Measurements from ENCODE around the gene NGFR.

NGFR gene

GRCh38 chr17:49460401-49460800 is 34.7 kb upstream of the NGFR start:
- H3K27me3 ChIP-seq (ENCODE audit: insufficient read depth, insufficient read length): no peaks in the 10 kb centered on the region
- TF ChIP-seq YY1 (IDR thresholded peaks at IDR 0.05; ENCODE audit: insufficient read depth, insufficient read length): no peak
- TF ChIP-seq SUZ12 (IDR thresholded peaks at IDR 0.05; ENCODE audit: extremely low read depth, insufficient read depth, insufficient read length): no peak
- no peak for TF ChIP-seq ZNF274 (IDR thresholded peaks at IDR 0.05; ENCODE audit: low read depth, low read length)
- peaks cover 29% of the 10 kb centered on the region for H3K4me1 ChIP-seq (ENCODE audit: insufficient read depth, insufficient read length)
- DNase-seq (ENCODE audit: low read depth, low spot score): no peak
- no peak overlapping the region for H3K9ac ChIP-seq (ENCODE audit: insufficient read length, low read depth)
- no peaks in the 10 kb centered on the region for H3K36me3 ChIP-seq (ENCODE audit: insufficient read depth, insufficient read length, low read length)
- no peak overlapping the region for H3K4me3 ChIP-seq (ENCODE audit: insufficient read length, low read depth)
- peaks cover 10% of the 10 kb centered on the region; the same call in 1 of the 2 replicates for H3K9me3 ChIP-seq (ENCODE audit: insufficient read depth, low read length)

DNA sequence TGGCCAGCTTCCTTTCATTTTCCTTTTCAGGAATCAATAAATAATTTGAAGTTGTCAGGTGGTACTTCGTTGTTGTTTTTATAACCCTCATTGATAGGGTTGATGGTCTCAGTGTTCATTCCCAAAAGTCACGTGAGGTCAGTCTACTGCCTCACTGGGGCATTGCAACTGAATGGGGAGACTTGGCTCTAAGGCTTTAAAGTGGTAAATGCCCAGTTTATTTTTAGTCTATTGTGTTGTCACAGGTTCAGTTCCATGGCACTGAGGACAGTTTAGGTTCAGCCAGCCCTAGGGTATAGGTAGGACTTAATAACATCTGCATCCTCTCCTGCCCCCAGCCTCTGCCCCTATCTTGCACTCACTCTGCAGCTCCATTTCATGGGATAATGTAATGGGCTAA is 33.5 kb upstream of the NGFR start:
- Histone ChIP-seq H3K9me3 (ENCODE audit: insufficient read depth, low read length) (peaks cover 10% of the 10 kb centered on the region; the same call in 1 of the 2 replicates), H3K27me3 (ENCODE audit: insufficient read depth, insufficient read length) (no peaks in the 10 kb centered on the region), H3K4me1 (ENCODE audit: insufficient read depth, insufficient read length) (peaks cover 22% of the 10 kb centered on the region), H3K36me3 (ENCODE audit: insufficient read depth, insufficient read length, low read length) (no peaks in the 10 kb centered on the region), H3K9ac (ENCODE audit: insufficient read length, low read depth) (no peak overlapping the region), H3K4me3 (ENCODE audit: insufficient read length, low read depth) (no peak overlapping the region)
- no peak for DNase-seq (ENCODE audit: low read depth, low spot score)
- no peak for TF ChIP-seq YY1 (IDR thresholded peaks at IDR 0.05; ENCODE audit: insufficient read depth, insufficient read length)
- no peak for TF ChIP-seq SUZ12 (IDR thresholded peaks at IDR 0.05; ENCODE audit: extremely low read depth, insufficient read depth, insufficient read length)
- no peak for TF ChIP-seq ZNF274 (IDR thresholded peaks at IDR 0.05; ENCODE audit: low read depth, low read length)

DNA sequence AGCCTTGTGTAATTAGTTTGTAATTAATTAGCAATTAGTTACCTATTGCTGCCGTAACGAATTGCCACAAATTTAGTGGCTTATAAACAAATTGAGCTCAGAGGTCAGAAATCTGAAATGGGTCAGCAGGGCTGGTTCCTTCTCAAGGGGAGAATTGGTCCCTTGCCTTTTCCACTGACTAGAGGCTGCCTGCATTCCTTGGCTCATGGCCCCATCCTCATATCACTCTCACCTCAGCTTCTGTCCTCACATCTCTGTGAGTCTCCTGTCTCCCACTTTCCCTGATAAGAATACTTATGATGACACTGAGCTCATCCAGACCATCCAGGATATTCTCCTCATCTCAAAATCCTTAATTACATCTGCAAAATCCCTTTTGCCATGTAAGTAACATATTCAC is 31.0 kb upstream of the NGFR start:
- Histone ChIP-seq H3K27me3 (ENCODE audit: insufficient read depth, insufficient read length) (no peaks in the 10 kb centered on the region), H3K9me3 (ENCODE audit: insufficient read depth, low read length) (peaks cover 10% of the 10 kb centered on the region; the same call in 1 of the 2 replicates), H3K4me1 (ENCODE audit: insufficient read depth, insufficient read length) (peaks cover 21% of the 10 kb centered on the region), H3K36me3 (ENCODE audit: insufficient read depth, insufficient read length, low read length) (no peaks in the 10 kb centered on the region), H3K4me3 (ENCODE audit: insufficient read length, low read depth) (no peak overlapping the region), H3K9ac (ENCODE audit: insufficient read length, low read depth) (no peak overlapping the region)
- no peak for TF ChIP-seq ZNF274 (IDR thresholded peaks at IDR 0.05; ENCODE audit: low read depth, low read length)
- TF ChIP-seq YY1 (IDR thresholded peaks at IDR 0.05; ENCODE audit: insufficient read depth, insufficient read length): no peak
- TF ChIP-seq SUZ12 (IDR thresholded peaks at IDR 0.05; ENCODE audit: extremely low read depth, insufficient read depth, insufficient read length): no peak
- no peak for DNase-seq (ENCODE audit: low read depth, low spot score)

DNA sequence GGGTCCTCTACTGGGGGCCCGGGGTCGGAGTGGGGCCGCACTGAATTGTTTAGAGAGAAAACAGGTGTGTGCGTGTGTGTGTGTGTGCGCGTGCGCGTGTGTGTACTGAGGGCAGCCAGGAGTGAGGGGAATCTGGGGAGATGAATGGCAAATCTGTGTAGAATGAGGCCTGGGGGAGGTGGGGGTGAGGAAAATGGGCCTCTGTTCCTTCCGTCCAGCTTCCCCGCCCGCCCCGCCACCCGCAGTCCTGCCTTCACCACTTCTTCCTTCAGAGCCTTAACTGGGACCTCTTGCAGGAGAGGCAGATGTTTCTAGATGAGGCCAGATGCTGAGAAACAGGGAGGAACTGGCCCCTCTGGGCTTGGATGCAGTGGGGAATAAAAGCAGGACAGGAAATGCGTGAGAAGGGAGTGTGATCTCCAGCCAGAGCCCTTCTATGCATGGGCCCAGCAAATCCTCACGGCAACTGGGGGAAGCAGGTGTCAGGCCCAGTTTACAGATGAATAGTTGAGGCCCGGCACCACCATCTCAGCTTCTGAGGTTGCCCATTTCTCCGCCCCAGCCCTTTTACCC is 29.7 kb upstream of the NGFR start:
- Histone ChIP-seq H3K9me3 (ENCODE audit: insufficient read depth, low read length) (peaks cover 10% of the 10 kb centered on the region; the same call in 1 of the 2 replicates), H3K9ac (ENCODE audit: insufficient read length, low read depth) (no peak overlapping the region), H3K27me3 (ENCODE audit: insufficient read depth, insufficient read length) (no peaks in the 10 kb centered on the region), H3K36me3 (ENCODE audit: insufficient read depth, insufficient read length, low read length) (no peaks in the 10 kb centered on the region), H3K4me3 (ENCODE audit: insufficient read length, low read depth) (no peak overlapping the region), H3K4me1 (ENCODE audit: insufficient read depth, insufficient read length) (peaks cover 11% of the 10 kb centered on the region)
- DNase-seq (ENCODE audit: low read depth, low spot score): no peak
- TF ChIP-seq ZNF274 (IDR thresholded peaks at IDR 0.05; ENCODE audit: low read depth, low read length): no peak
- TF ChIP-seq YY1 (IDR thresholded peaks at IDR 0.05; ENCODE audit: insufficient read depth, insufficient read length): no peak
- TF ChIP-seq SUZ12 (IDR thresholded peaks at IDR 0.05; ENCODE audit: extremely low read depth, insufficient read depth, insufficient read length): no peak

DNA sequence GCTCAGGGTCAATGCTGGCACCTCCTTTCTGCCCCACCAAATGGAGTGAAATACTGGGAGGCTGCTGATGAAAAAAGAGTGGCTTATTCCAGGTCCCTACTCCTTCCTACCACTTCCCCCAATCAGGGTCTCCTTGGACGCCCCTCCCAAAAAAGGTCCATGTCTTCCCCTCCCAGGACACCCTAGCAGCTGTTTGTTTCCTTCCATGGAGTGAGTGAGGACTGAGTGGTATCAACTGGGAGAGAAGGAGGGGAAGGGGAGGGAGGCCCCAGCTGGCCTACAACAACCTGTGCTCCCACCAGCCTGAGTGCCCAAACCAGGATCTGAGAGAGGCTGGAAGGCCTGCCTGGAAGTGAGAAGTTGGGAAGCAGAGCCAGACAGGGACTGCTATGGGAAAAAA is 28.7 kb upstream of the NGFR start:
- Histone ChIP-seq H3K9ac (ENCODE audit: insufficient read length, low read depth) (no peak overlapping the region), H3K4me1 (ENCODE audit: insufficient read depth, insufficient read length) (peaks cover 15% of the 10 kb centered on the region), H3K27me3 (ENCODE audit: insufficient read depth, insufficient read length) (no peaks in the 10 kb centered on the region), H3K36me3 (ENCODE audit: insufficient read depth, insufficient read length, low read length) (no peaks in the 10 kb centered on the region), H3K9me3 (ENCODE audit: insufficient read depth, low read length) (peaks cover 10% of the 10 kb centered on the region; the same call in 1 of the 2 replicates), H3K4me3 (ENCODE audit: insufficient read length, low read depth) (no peak overlapping the region)
- TF ChIP-seq YY1 (IDR thresholded peaks at IDR 0.05; ENCODE audit: insufficient read depth, insufficient read length) (no peak), ZNF274 (IDR thresholded peaks at IDR 0.05; ENCODE audit: low read depth, low read length) (no peak), SUZ12 (IDR thresholded peaks at IDR 0.05; ENCODE audit: extremely low read depth, insufficient read depth, insufficient read length) (no peak)
- no peak for DNase-seq (ENCODE audit: low read depth, low spot score)

DNA sequence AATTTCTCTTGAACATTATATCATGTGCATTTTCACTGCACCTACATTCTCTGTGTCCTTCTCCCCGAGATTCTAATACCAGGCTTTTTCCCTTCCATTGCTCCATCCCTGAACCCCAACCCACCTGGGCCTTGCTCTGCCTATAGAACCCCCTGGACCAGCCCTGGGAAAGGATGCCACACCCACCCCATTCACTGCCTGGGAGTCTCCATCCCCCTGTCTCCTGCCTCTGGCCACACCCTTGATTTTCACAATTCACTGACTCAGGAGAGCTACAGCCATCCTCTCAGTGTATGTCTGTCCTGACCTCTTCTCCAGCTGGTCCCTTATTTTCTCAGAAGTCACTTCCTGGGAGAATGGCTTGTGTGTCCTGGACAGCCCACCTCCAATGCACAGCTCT is 27.9 kb upstream of the NGFR start:
- no peak overlapping the region for H3K4me3 ChIP-seq (ENCODE audit: insufficient read length, low read depth)
- no peak overlapping the region for H3K9ac ChIP-seq (ENCODE audit: insufficient read length, low read depth)
- H3K27me3 ChIP-seq (ENCODE audit: insufficient read depth, insufficient read length): no peaks in the 10 kb centered on the region
- H3K4me1 ChIP-seq (ENCODE audit: insufficient read depth, insufficient read length): peaks cover 18% of the 10 kb centered on the region
- DNase-seq (ENCODE audit: low read depth, low spot score): no peak
- H3K36me3 ChIP-seq (ENCODE audit: insufficient read depth, insufficient read length, low read length): no peaks in the 10 kb centered on the region
- TF ChIP-seq SUZ12 (IDR thresholded peaks at IDR 0.05; ENCODE audit: extremely low read depth, insufficient read depth, insufficient read length): no peak
- peaks cover 10% of the 10 kb centered on the region; the same call in 1 of the 2 replicates for H3K9me3 ChIP-seq (ENCODE audit: insufficient read depth, low read length)

- peaks cover 4% of the 10 kb centered on the region; the same call in 1 of the 2 replicates for H3K9me3 ChIP-seq (ENCODE audit: insufficient read depth, low read length)
- H3K4me3 ChIP-seq (ENCODE audit: insufficient read length, low read depth): no peak overlapping the region
- H3K4me1 ChIP-seq (ENCODE audit: insufficient read depth, insufficient read length): peaks cover 28% of the 10 kb centered on the region
- DNase-seq (ENCODE audit: low read depth, low spot score): no peak
- no peak overlapping the region for H3K9ac ChIP-seq (ENCODE audit: insufficient read length, low read depth)
- no peak for TF ChIP-seq SUZ12 (IDR thresholded peaks at IDR 0.05; ENCODE audit: extremely low read depth, insufficient read depth, insufficient read length)
- TF ChIP-seq ZNF274 (IDR thresholded peaks at IDR 0.05; ENCODE audit: low read depth, low read length): no peak
- TF ChIP-seq YY1 (IDR thresholded peaks at IDR 0.05; ENCODE audit: insufficient read depth, insufficient read length): no peak
- H3K36me3 ChIP-seq (ENCODE audit: insufficient read depth, insufficient read length, low read length): no peaks in the 10 kb centered on the region
- H3K27me3 ChIP-seq (ENCODE audit: insufficient read depth, insufficient read length): no peaks in the 10 kb centered on the region
Observed at GRCh38 chr17:49468811-49469385, 26.2 kb upstream of the NGFR start.

Measured in NT2/D1 (cell line).